ENCODE data around the gene THRSP. TPM values are rescaled to one million over a fixed set of nuclear protein-coding genes. Genes with fewer than 3 reads are reported as not detected.

The THRSP gene
- total and polyA plus RNA-seq, 2 of the 8 experiments (the other 6 are each of a cell fraction or from before 2014, with no cell fraction given), result 0.11 TPM; not detected in 1

DNA sequence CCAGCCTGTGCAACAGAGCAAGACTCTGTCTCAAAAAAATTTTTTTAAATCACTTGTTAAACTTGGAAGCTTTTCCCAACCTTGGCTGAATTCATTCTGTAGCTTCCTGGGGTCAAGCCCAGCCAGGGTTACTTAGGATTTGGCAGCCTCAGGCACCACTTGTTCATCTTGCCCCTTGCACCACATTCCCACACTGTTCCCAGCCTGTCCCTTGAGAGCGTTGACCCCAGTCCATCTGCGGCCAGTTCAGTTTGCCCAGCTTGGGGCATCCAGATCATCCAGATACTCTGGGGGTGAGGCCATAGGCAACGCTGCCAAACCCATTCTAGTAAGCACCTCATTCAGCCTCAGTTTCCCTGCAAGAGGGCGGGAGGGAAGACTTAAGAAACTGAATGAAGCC is 8.7 kb upstream of the THRSP start:
- DNase-seq (ENCODE audit: low read depth in 1 of 2, low spot score in 2 of 2) (no peak), FAIRE-seq (no peak)
- Histone ChIP-seq H2AK5ac (ENCODE audit: low read depth, low read length) (no peak overlapping the region), H4K8ac (ENCODE audit: extremely low read depth, insufficient read depth, low read length) (no peak overlapping the region), H2BK120ac (replicated peaks; ENCODE audit: low read depth, low read length) (no peak overlapping the region), H3K23ac (ENCODE audit: insufficient read length) (no peak overlapping the region), H3K18ac (ENCODE audit: extremely low read depth, low read length) (no peak overlapping the region), H3K4me3 (ENCODE audit: extremely low read depth in 1 of 4, insufficient read depth in 2 of 4, low read depth in 3 of 4, low read length in 4 of 4) (no peak overlapping the region), H4K20me1 (replicated peaks in 1 of 2; ENCODE audit: control insufficient read depth in 1 of 2, insufficient read depth in 2 of 2, low read length in 2 of 2) (no peaks in the 10 kb centered on the region), H3K9ac (replicated peaks in 1 of 4; ENCODE audit: extremely low read depth in 1 of 4, low read depth in 3 of 4, low read length in 3 of 4) (no peak overlapping the region), H3K79me2 (ENCODE audit: control insufficient read depth in 1 of 2, insufficient read depth in 2 of 2, low read length in 2 of 2) (no peaks in the 10 kb centered on the region), H3K4ac (replicated peaks; ENCODE audit: insufficient read length, low read depth, low read length) (no peak overlapping the region), H3K23me2 (ENCODE audit: low read depth, low read length) (no peaks in the 10 kb centered on the region), H2BK20ac (ENCODE audit: low read length) (no peak overlapping the region), H3K4me1 (replicated peaks in 1 of 4; ENCODE audit: control insufficient read depth in 3 of 4, insufficient read depth in 4 of 4, low read length in 3 of 4) (peaks cover 0 to 3% (median 0%) of the 10 kb centered on the region in 4 experiments; a peak in 3 of 7 replicates), H2BK15ac (ENCODE audit: low read length) (no peak overlapping the region), H3K9me3 (ENCODE audit: insufficient read depth in 2 of 2, low read depth in 1 of 2, low read length in 1 of 2) (no peaks in the 10 kb centered on the region), H3K4me2 (ENCODE audit: insufficient read depth in 1 of 2, low read depth in 2 of 2, low read length in 2 of 2) (no peak overlapping the region), H2BK5ac (ENCODE audit: low read depth, low read length) (no peak overlapping the region), H3K56ac (replicated peaks; ENCODE audit: insufficient read length, low read depth, low read length) (no peak overlapping the region), H3K36me3 (ENCODE audit: control insufficient read depth in 2 of 4, insufficient read depth in 4 of 4, low read length in 3 of 4) (no peaks in the 10 kb centered on the region), H2AFZ (ENCODE audit: low read length) (no peak overlapping the region), H3K79me1 (ENCODE audit: low read depth, low read length) (no peaks in the 10 kb centered on the region), H4K91ac (replicated peaks; ENCODE audit: insufficient read length, low read length) (no peak overlapping the region), H3K14ac (ENCODE audit: insufficient read length) (no peak overlapping the region), H3K27ac (ENCODE audit: low read depth, low read length) (no peak overlapping the region), H4K5ac (ENCODE audit: insufficient read length, low read depth, low read length) (no peak overlapping the region), H2BK12ac (ENCODE audit: low read depth, low read length) (no peak overlapping the region), H3K27me3 (replicated peaks in 1 of 4; ENCODE audit: control insufficient read depth in 3 of 4, extremely low read depth in 1 of 4, insufficient read depth in 3 of 4, low read length in 3 of 4) (no peaks in the 10 kb centered on the region)
- ChIA-PET CTCF (ENCODE audit: partially characterized antibody) (interaction anchor here (0.6 to 5.2 kb wide), 5 partner anchors 10 to 531 kb away, joined by 3 to 29 read pairs (median 4); no protein-coding TSS in a partner anchor), POLR2A (ENCODE audit: partially characterized antibody) (interaction anchor here (0.5 to 2.0 kb wide), 8 partner anchors 8 to 529 kb away, joined by 3 to 6 read pairs (median 3); partner anchors contain the start of gene NDUFC2)
- 88% methylated on average over 4 of the region's 4 CpGs; no CpG with 5 or more reads in 1 of the 2 experiments for WGBS, 2 experiments (ENCODE audit: extremely low coverage in 1 of 2, insufficient coverage in 1 of 2, insufficient read length in 1 of 2, insufficient replicate concordance in 2 of 2, low coverage in 1 of 2, low lambda C conversion rate in 2 of 2, missing lambda C conversion rate in 1 of 2)
- TF ChIP-seq SIX5 (IDR thresholded peaks at IDR 0.05; ENCODE audit: low read depth, low read length), result no peak
- TF ChIP-seq NANOG (IDR thresholded peaks at IDR 0.05; ENCODE audit: insufficient read depth, low read depth, low read length, poor library complexity, severe bottlenecking), result no peak
- no peak for TF ChIP-seq SRF (IDR thresholded peaks at IDR 0.05; ENCODE audit: low read depth, low read length)
- no peak for TF ChIP-seq SAP30 (IDR thresholded peaks at IDR 0.05; ENCODE audit: insufficient read depth, insufficient replicate concordance, low read length)
- no peak for TF ChIP-seq CREB1 (IDR thresholded peaks at IDR 0.05)
- TF ChIP-seq KDM1A (IDR thresholded peaks at IDR 0.05; ENCODE audit: borderline replicate concordance, low read length), result no peak
- no peak for TF ChIP-seq TAF7 (optimal IDR thresholded peaks at IDR 0.05; ENCODE audit: borderline replicate concordance, low read depth, low read length)
- TF ChIP-seq SIN3A (conservative IDR thresholded peaks at IDR 0.05 in 1 of 2, IDR thresholded peaks at IDR 0.05 in 1 of 2; ENCODE audit: low read depth in 1 of 2, low read length in 2 of 2), result no peak
- TF ChIP-seq CHD2 (IDR thresholded peaks at IDR 0.05; ENCODE audit: low read length), result no peak
- no peak for TF ChIP-seq RNF2 (IDR thresholded peaks at IDR 0.05; ENCODE audit: borderline replicate concordance, low read depth, low read length, missing control alignments, poor library complexity, severe bottlenecking)
- no peak for TF ChIP-seq TCF12 (IDR thresholded peaks at IDR 0.05; ENCODE audit: low read depth, low read length)
- no peak for TF ChIP-seq POLR2AphosphoS5 (IDR thresholded peaks at IDR 0.05; ENCODE audit: low read depth, low read length)
- no peak for TF ChIP-seq YY1 (IDR thresholded peaks at IDR 0.05; ENCODE audit: low read depth, low read length)
- TF ChIP-seq NRF1 (IDR thresholded peaks at IDR 0.05; ENCODE audit: low read depth, low read length), result no peak
